Astrocyte (in vitro differentiated cells and primary cell): ENCODE results near the gene ARF1.

ENCODE experiments used
- CTCF ChIP-seq: IDR thresholded peaks from 2 replicates; pipeline ENCODE4 v1.5.1; 2011; ENCODE audit warnings: low read depth, mild to moderate bottlenecking, inconsistent platforms, low read length, moderate library complexity; ENCODE audit not compliant: insufficient read depth
- EZH2 ChIP-seq: IDR thresholded peaks from 2 replicates; pipeline ENCODE4 v1.6.1; 2012; ENCODE audit warnings: mild to moderate bottlenecking, low read length, inconsistent platforms; ENCODE audit not compliant: insufficient read depth

GRCh38 chr1:228073857-228074545 is 8.5 kb upstream of the ARF1 start:
- TF ChIP-seq CTCF (no peak), EZH2 (no peak)
